Hepatocyte (in vitro differentiated cells): ENCODE data around the gene SPIB. TPM values are rescaled to one million over a fixed set of nuclear protein-coding genes. Genes with fewer than 3 reads are reported as not detected.

ENCODE experiments used
- DNase-seq: peaks from one replicate; pipeline ENCODE4 v3.0.0-alpha.2; 2016; ENCODE audit warnings: low spot score
- H2AFZ ChIP-seq: fragments of 200-600 bp; sonication (generic); 2 replicates; pipeline ENCODE4 v1.6.0; 2016; ENCODE audit warnings: antibody characterized with exemption, mild to moderate bottlenecking
- H3K27ac ChIP-seq: fragments of 200-600 bp; sonication (generic); 2 replicates; pipeline ENCODE4 v1.5.1; 2016; ENCODE audit warnings: mild to moderate bottlenecking
- H3K27me3 ChIP-seq: fragments of 200-600 bp; sonication (generic); 2 replicates; pipeline ENCODE4 v1.6.1; 2016
- H3K36me3 ChIP-seq: fragments of 200-600 bp; sonication (generic); replicated peaks from 2 replicates; pipeline ENCODE4 v1.5.1; 2016; ENCODE audit warnings: low read depth; ENCODE audit not compliant: insufficient read depth
- H3K4me1 ChIP-seq: fragments of 200-600 bp; sonication (generic); 2 replicates; pipeline ENCODE4 v1.5.1; 2016; ENCODE audit warnings: mild to moderate bottlenecking, moderate library complexity; ENCODE audit not compliant: insufficient read depth
- H3K4me2 ChIP-seq: fragments of 200-600 bp; sonication (generic); 2 replicates; pipeline ENCODE4 v1.6.0; 2016
- H3K4me3 ChIP-seq: fragments of 200-600 bp; sonication (generic); 2 replicates; pipeline ENCODE4 v1.5.1; 2016; ENCODE audit warnings: mild to moderate bottlenecking
- H3K79me2 ChIP-seq: fragments of 200-600 bp; sonication (generic); 2 replicates; pipeline ENCODE4 v1.6.0; 2017; ENCODE audit warnings: mild to moderate bottlenecking
- H3K9me2 ChIP-seq: fragments of 200-600 bp; sonication (generic); replicated peaks from 2 replicates; pipeline ENCODE4 v1.6.0; 2017; ENCODE audit warnings: mild to moderate bottlenecking; ENCODE audit not compliant: insufficient read depth
- H3K9me3 ChIP-seq: fragments of 200-600 bp; sonication (generic); 2 replicates; pipeline ENCODE4 v1.5.1; 2016; ENCODE audit warnings: low read depth, mild to moderate bottlenecking
- H4K20me1 ChIP-seq: fragments of 200-600 bp; sonication (generic); 2 replicates; pipeline ENCODE4 v1.6.0; 2016; ENCODE audit warnings: mild to moderate bottlenecking; ENCODE audit not compliant: insufficient read depth, poor library complexity, severe bottlenecking
- EZH2 ChIP-seq: fragments of 200-600 bp; sonication (generic); IDR thresholded peaks from 2 replicates; pipeline ENCODE4 v1.6.1; 2016; ENCODE audit warnings: antibody characterized with exemption, mild to moderate bottlenecking, borderline replicate concordance
- EZH2phosphoT487 ChIP-seq: fragments of 200-600 bp; sonication (generic); IDR thresholded peaks from one replicate; pipeline ENCODE4 v1.6.1; 2018; ENCODE audit warnings: antibody characterized with exemption, mild to moderate bottlenecking, low read depth, moderate library complexity; ENCODE audit not compliant: unreplicated experiment, severe bottlenecking
- WGBS: methylation state at CpG from one replicate; pipeline ENCODE4 v1.1.6; 2016; ENCODE audit warnings: low lambda C conversion rate; ENCODE audit errors: missing lambda C conversion rate; 5-methylcytosine and 5-hydroxymethylcytosine counted together
- polyA plus RNA-seq: library from polyadenylated mRNA; unstranded; fragments of >200 nt; fragmentation: Nextera tagmentation; extraction: Ambion mirVana; gene quantifications from 2 replicates; pipeline ENCODE4 v1.2.1, GENCODE V29; 2016
- total RNA-seq: library from RNA; depleted of rRNA; stranded (reverse); fragments of >200 nt; gene quantifications from 2 replicates; pipeline ENCODE4 v1.2.3, GENCODE V29; 2014
- TF ChIP-seq, protein P1 (sequence below): fragments of 200-600 bp; sonication (generic); IDR thresholded peaks from 2 replicates; pipeline ENCODE4 v1.5.1; 2016; ENCODE audit warnings: antibody characterized with exemption, mild to moderate bottlenecking; ENCODE audit not compliant: poor library complexity

SPIB gene
- total and polyA plus RNA-seq, 2 experiments from 2014 or later = 0.63 to 2.8 TPM

DNA sequence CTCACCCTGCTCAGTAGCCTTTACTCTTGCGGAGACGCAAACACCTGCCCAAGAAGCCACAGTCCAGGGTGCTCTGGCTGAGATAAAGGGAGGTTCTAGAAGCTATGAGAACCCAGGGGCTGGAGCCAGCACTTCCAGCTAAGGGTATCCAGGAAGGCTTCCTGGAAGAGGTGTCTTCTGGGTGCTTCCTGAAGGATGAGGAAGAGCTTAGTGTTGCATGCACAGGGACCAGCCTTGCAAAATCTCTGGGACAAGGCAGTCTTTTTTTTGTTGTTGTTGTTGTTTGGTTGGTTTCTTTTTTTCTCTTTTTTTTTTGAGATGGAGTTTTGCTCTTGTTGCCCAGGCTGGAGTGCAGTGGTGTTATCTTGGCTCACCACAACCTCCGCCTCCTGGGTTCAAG is 34.5 kb downstream of the SPIB start:
- H3K4me2 ChIP-seq = no peak overlapping the region

GRCh38 chr19:50455992-50456391 is 37.3 kb downstream of the SPIB start:
- Histone ChIP-seq H3K9me2 (no peaks in the 10 kb centered on the region), H3K79me2 (no peaks in the 10 kb centered on the region), H4K20me1 (no peaks in the 10 kb centered on the region), H3K36me3 (no peaks in the 10 kb centered on the region), H3K4me3 (no peak overlapping the region), H3K27me3 (no peaks in the 10 kb centered on the region), H3K27ac (no peak overlapping the region), H3K9me3 (no peaks in the 10 kb centered on the region), H2AFZ (no peak overlapping the region), H3K4me1 (no peaks in the 10 kb centered on the region), H3K4me2 (no peak overlapping the region)
- DNase-seq = no peak
- TF ChIP-seq EZH2 (no peak), EZH2phosphoT487 (no peak)
- TF ChIP-seq, protein P1, sequence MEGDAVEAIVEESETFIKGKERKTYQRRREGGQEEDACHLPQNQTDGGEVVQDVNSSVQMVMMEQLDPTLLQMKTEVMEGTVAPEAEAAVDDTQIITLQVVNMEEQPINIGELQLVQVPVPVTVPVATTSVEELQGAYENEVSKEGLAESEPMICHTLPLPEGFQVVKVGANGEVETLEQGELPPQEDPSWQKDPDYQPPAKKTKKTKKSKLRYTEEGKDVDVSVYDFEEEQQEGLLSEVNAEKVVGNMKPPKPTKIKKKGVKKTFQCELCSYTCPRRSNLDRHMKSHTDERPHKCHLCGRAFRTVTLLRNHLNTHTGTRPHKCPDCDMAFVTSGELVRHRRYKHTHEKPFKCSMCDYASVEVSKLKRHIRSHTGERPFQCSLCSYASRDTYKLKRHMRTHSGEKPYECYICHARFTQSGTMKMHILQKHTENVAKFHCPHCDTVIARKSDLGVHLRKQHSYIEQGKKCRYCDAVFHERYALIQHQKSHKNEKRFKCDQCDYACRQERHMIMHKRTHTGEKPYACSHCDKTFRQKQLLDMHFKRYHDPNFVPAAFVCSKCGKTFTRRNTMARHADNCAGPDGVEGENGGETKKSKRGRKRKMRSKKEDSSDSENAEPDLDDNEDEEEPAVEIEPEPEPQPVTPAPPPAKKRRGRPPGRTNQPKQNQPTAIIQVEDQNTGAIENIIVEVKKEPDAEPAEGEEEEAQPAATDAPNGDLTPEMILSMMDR = no peak
- 82% methylated on average over 2 of the region's 2 CpGs for WGBS

More for the DNA sequence above, 34.5 kb downstream of the SPIB start:
- no peaks in the 10 kb centered on the region for H3K79me2 ChIP-seq
- H3K4me1 ChIP-seq = no peaks in the 10 kb centered on the region
- H3K27ac ChIP-seq = no peak overlapping the region
- TF ChIP-seq, protein P1 = no peak
- no peak for TF ChIP-seq EZH2phosphoT487
- TF ChIP-seq EZH2 = no peak
- no peak for DNase-seq
- H3K4me3 ChIP-seq = no peak overlapping the region
- no peaks in the 10 kb centered on the region for H3K9me2 ChIP-seq
- 96% methylated on average over 3 of the region's 3 CpGs for WGBS
- H3K36me3 ChIP-seq = no peaks in the 10 kb centered on the region
- H3K27me3 ChIP-seq = no peaks in the 10 kb centered on the region
- no peak overlapping the region for H2AFZ ChIP-seq
- no peaks in the 10 kb centered on the region for H4K20me1 ChIP-seq
- H3K9me3 ChIP-seq = no peaks in the 10 kb centered on the region

GRCh38 chr19:50457300-50457699 is 38.6 kb downstream of the SPIB start:
- no peak overlapping the region for H3K4me2 ChIP-seq
- no peak for DNase-seq
- H3K79me2 ChIP-seq = no peaks in the 10 kb centered on the region
- no peaks in the 10 kb centered on the region for H4K20me1 ChIP-seq
- H3K9me3 ChIP-seq = no peaks in the 10 kb centered on the region
- no peaks in the 10 kb centered on the region for H3K4me1 ChIP-seq
- H3K36me3 ChIP-seq = no peaks in the 10 kb centered on the region
- no peak overlapping the region for H3K4me3 ChIP-seq
- H3K27ac ChIP-seq = no peak overlapping the region
- H2AFZ ChIP-seq = no peak overlapping the region
- no peaks in the 10 kb centered on the region for H3K9me2 ChIP-seq
- no peak for TF ChIP-seq EZH2
- TF ChIP-seq EZH2phosphoT487 = no peak
- TF ChIP-seq, protein P1 = no peak
- 87% methylated on average over 5 of the region's 5 CpGs for WGBS
- H3K27me3 ChIP-seq = no peaks in the 10 kb centered on the region
